ENCODE data around the gene DSCAM.

DNA sequence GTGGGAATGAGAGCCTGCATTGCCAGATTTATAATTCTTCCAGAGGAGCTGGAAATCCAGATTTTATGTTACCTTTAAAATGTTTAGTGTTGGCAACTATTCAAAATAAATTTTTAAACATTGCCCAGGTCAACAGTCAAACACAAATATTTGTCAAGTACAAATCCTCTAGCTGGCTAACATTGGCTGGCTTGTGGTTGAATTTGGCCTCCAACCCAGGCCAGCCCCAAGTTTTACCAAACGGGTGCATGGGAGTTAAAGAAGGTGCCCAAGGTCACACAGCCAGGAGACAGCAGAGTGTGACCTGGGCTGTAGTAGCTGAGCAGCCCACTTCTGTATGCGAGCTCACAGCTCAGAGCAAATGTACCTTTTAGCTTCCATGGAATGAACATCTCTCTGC is 240.6 kb downstream of the DSCAM start:
- TF ChIP-seq POLR2A (IDR thresholded peaks at IDR 0.05; ENCODE audit: low read depth, low read length), result no peak
- no peak for TF ChIP-seq POLR2AphosphoS5 (IDR thresholded peaks at IDR 0.05; ENCODE audit: low read depth, low read length)
- no peak for TF ChIP-seq TAF1 (IDR thresholded peaks at IDR 0.05; ENCODE audit: borderline replicate concordance, low read depth, low read length)
